Endothelial cell of umbilical vein (primary cell): ENCODE measurements around the gene KRT34. TPM values are rescaled to one million over a fixed set of nuclear protein-coding genes. Genes with fewer than 3 reads are reported as not detected.

Experiments
- BruUV-seq: library from RNA; stranded (reverse); fragments of 400-500 nt; replicated peaks from 2 replicates; lab custom pipeline; 2021; lab: Mats Ljungman, UMichigan
- CTCF ChIA-PET: fragments of 300-600, 350-600 bp; sonication (Branson Sonifier 250); formaldehyde crosslinking; loops from one replicate; lab custom pipeline; 2021; ENCODE audit warnings: antibody characterized with exemption, inconsistent platforms; lab: Charles Lee
- POLR2A ChIA-PET: fragments of 300-600, 350-600 bp; sonication (Branson Sonifier 250); formaldehyde crosslinking; loops from one replicate; lab custom pipeline; 2021; ENCODE audit warnings: antibody characterized with exemption, inconsistent platforms; lab: Charles Lee
- DNase-seq: peaks from one replicate; pipeline ENCODE4 v3.0.0-alpha.2; 2011; ENCODE audit warnings: low read depth, low spot score
- FAIRE-seq: peaks from 2 replicates; lab custom pipeline; 2011; peaks lifted over from hg19 to GRCh38; lab: Jason Lieb, UNC
- H2AFZ ChIP-seq: 2 replicates; pipeline ENCODE4 v1.6.0; 2012; ENCODE audit warnings: low read depth, low read length, control low read depth, inconsistent platforms
- H3K27ac ChIP-seq: 2 replicates; pipeline ENCODE4 v1.5.1; 2011; ENCODE audit warnings: low read depth, mild to moderate bottlenecking, control low read depth, low read length, moderate library complexity; ENCODE audit not compliant: insufficient read depth
- H3K27me3 ChIP-seq, 2 experiments: 2 replicates each; pipeline versions ENCODE4 v1.6.0 to v1.6.1; 2011; ENCODE audit warnings: low read length in 2 of 2, mixed read lengths in 1 of 2; ENCODE audit not compliant: control insufficient read depth in 2 of 2, insufficient read depth in 2 of 2
- H3K36me3 ChIP-seq, 2 experiments: 2 replicates in 1 of 2; 3 replicates in 1 of 2; pipeline ENCODE4 v1.5.1; 2011; ENCODE audit warnings: low read length in 2 of 2, mild to moderate bottlenecking in 1 of 2, moderate library complexity in 1 of 2; ENCODE audit not compliant: control insufficient read depth in 2 of 2, insufficient read depth in 2 of 2; ENCODE audit errors: extremely low read depth in 1 of 2
- H3K4me1 ChIP-seq: 3 replicates; pipeline ENCODE4 v1.5.1; 2011; ENCODE audit warnings: mild to moderate bottlenecking, low read length; ENCODE audit not compliant: control insufficient read depth, insufficient read depth; ENCODE audit errors: extremely low read depth
- H3K4me2 ChIP-seq: 2 replicates; pipeline ENCODE4 v1.6.1; 2011; ENCODE audit warnings: low read length, control low read depth, mixed read lengths; ENCODE audit not compliant: insufficient read depth
- H3K4me3 ChIP-seq, 3 experiments: fragments of 200-600 bp in 1 of 3; sonication (generic), shearing (Covaris generic) in 1 of 3; replicated peaks in 1 of 3; 2 replicates each; pipeline ENCODE4 v1.5.1; 2011 to 2016; ENCODE audit warnings: control low read depth in 3 of 3, low read length in 3 of 3, mild to moderate bottlenecking in 2 of 3, inconsistent platforms in 1 of 3, low read depth in 1 of 3, moderate library complexity in 1 of 3; ENCODE audit not compliant: insufficient read depth in 1 of 3
- H3K79me2 ChIP-seq: 2 replicates; pipeline ENCODE4 v1.6.0; 2012; ENCODE audit warnings: low read length, inconsistent platforms; ENCODE audit not compliant: control insufficient read depth, insufficient read depth
- H3K9ac ChIP-seq: replicated peaks from 2 replicates; pipeline ENCODE3; 2011; ENCODE audit warnings: low read length, control low read depth; ENCODE audit not compliant: insufficient read depth; ENCODE audit errors: extremely low read depth
- H3K9me1 ChIP-seq: replicated peaks from 3 replicates; pipeline ENCODE4 v1.6.0; 2011; ENCODE audit warnings: mild to moderate bottlenecking, low read length; ENCODE audit not compliant: control insufficient read depth, insufficient read depth; ENCODE audit errors: extremely low read depth
- H3K9me3 ChIP-seq: replicated peaks from 2 replicates; pipeline ENCODE4 v1.5.1; 2012; ENCODE audit warnings: low read length, inconsistent platforms; ENCODE audit not compliant: control insufficient read depth, insufficient read depth
- H4K20me1 ChIP-seq: replicated peaks from 2 replicates; pipeline ENCODE3; 2011; ENCODE audit warnings: mild to moderate bottlenecking, low read length; ENCODE audit not compliant: control insufficient read depth, insufficient read depth; ENCODE audit errors: extremely low read depth
- EZH2 ChIP-seq: IDR thresholded peaks from 2 replicates; pipeline ENCODE4 v1.6.1; 2012; ENCODE audit warnings: borderline replicate concordance, low read depth, mild to moderate bottlenecking, moderate library complexity, low read length, inconsistent platforms; ENCODE audit not compliant: severe bottlenecking
- FOS ChIP-seq: IDR thresholded peaks from 2 replicates; pipeline ENCODE4 v1.6.1; 2011; ENCODE audit warnings: mild to moderate bottlenecking, low read length, moderate library complexity, borderline replicate concordance; ENCODE audit not compliant: insufficient read depth
- GATA2 ChIP-seq: IDR thresholded peaks from 2 replicates; pipeline ENCODE4 v1.7.0; 2011; ENCODE audit warnings: low read depth, mild to moderate bottlenecking, moderate library complexity, mixed read lengths, low read length; ENCODE audit not compliant: insufficient read length, insufficient read depth
- JUN ChIP-seq: IDR thresholded peaks from 2 replicates; pipeline ENCODE4 v1.6.1; 2011; ENCODE audit warnings: borderline replicate concordance, low read depth; ENCODE audit not compliant: insufficient read length, insufficient read depth
- MAX ChIP-seq: IDR thresholded peaks from 2 replicates; pipeline ENCODE4 v1.6.1; 2011; ENCODE audit not compliant: insufficient read depth, insufficient read length
- MYC ChIP-seq: IDR thresholded peaks from one replicate; pipeline ENCODE4 v1.6.1; 2011; ENCODE audit warnings: mild to moderate bottlenecking, low read depth, low read length
- POLR2A ChIP-seq: IDR thresholded peaks from 2 replicates; pipeline ENCODE4 v1.6.1; 2012; ENCODE audit warnings: low read depth, mild to moderate bottlenecking, control low read depth, low read length
- POLR2AphosphoS5 ChIP-seq: IDR thresholded peaks from 2 replicates; pipeline ENCODE4 v1.6.1; 2012; ENCODE audit warnings: low read depth, mild to moderate bottlenecking, control low read depth, low read length, moderate library complexity; ENCODE audit not compliant: insufficient read depth
- dilution Hi-C: fragments of 300-500 bp; cut with MboI; formaldehyde crosslinking; loops from one replicate; pipeline ENCODE4 v1.15.0; 2019; ENCODE audit warnings: low sequenced_read_pairs; ENCODE audit not compliant: extremely low pct_ligation_motif_present
- intact Hi-C: fragments of 100-400 bp; cut with micrococcal nuclease; formaldehyde crosslinking; loops from one replicate; pipeline ENCODE4 v1.10.0; 2022
- polyA plus RNA-seq, 4 experiments: library from polyadenylated mRNA; depleted of rRNA in 3 of 4; stranded (reverse) in 3 of 4; unstranded in 1 of 4; fragments of >200 nt; gene quantifications; 2 replicates each; pipeline versions ENCODE4 v1.2.1 to v1.2.3, GENCODE V29; 2011 to 2012; ENCODE audit warnings: missing spikeins in 1 of 4
- total RNA-seq: library from RNA; stranded (reverse); gene quantifications from 2 replicates; pipeline ENCODE4 v1.2.3, GENCODE V29; 2021
- TF ChIP-seq, protein P1 (sequence below), 2 donors: IDR thresholded peaks; 1 replicate in 1 of 2; 2 replicates in 1 of 2; pipeline ENCODE4 v1.5.1; 2011; ENCODE audit warnings: low read length in 2 of 2, mild to moderate bottlenecking in 2 of 2, moderate library complexity in 2 of 2, control low read depth in 1 of 2, inconsistent platforms in 1 of 2, low read depth in 1 of 2; ENCODE audit not compliant: insufficient read depth in 1 of 2; ENCODE audit errors: extremely low read depth in 1 of 2

KRT34 gene
- total and polyA plus RNA-seq, 2 donors (not counting 3 experiments of a cell fraction or from before 2014, with no cell fraction given) = not detected

GRCh38 chr17:41377546-41377945 is 4.6 kb downstream of the KRT34 start:
- intact Hi-C loops = no loop called here
- no peak overlapping the region for H2AFZ ChIP-seq

DNA sequence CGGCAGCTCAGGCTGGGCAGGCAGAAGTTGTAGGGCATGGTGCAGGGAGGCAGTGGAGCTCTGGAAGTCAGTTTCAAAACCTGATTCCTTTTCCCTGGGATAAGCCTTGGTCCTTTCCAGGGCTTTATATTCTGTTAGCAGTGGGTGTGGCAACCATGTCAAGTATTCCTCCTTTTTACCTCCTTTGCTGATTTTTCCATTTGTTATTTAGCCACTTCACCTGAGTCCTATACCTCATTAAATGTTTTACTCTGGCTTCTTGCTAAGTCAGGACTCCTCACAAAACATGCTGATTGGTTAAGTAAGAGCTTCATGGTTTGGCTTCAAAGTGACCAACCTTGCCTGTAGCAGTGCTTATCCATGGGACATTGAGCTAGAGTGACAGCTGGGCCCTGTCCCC is 12.4 kb downstream of the KRT34 start, which contains the start of gene KRT33B:
KRT33B (minus strand) TSS at position 101 of the 400 bp plus-strand sequence; CDS start at position 38, 63 bp downstream.
- Histone ChIP-seq H3K36me3 (no peaks in the 10 kb centered on the region), H3K4me3 (no peak within 1 kb of the TSS), H4K20me1 (no peaks in the 10 kb centered on the region), H3K9me1 (no peaks in the 10 kb centered on the region), H3K4me1 (no peaks in the 10 kb centered on the region), H3K79me2 (no peaks in the 10 kb centered on the region), H3K9ac (no peak within 1 kb of the TSS), H3K27ac (no peak within 1 kb of the TSS), H3K27me3 (no peaks in the 10 kb centered on the region), H3K9me3 (no peaks in the 10 kb centered on the region), H3K4me2 (no peak within 1 kb of the TSS), H2AFZ (no peak within 1 kb of the TSS)
- dilution Hi-C loops = no loop called here
- no peak for FAIRE-seq
- intact Hi-C loops = no loop called here
- no TSS peak for BruUV-seq
- CTCF ChIA-PET = interaction anchor here (1.4 to 1.6 kb wide), 3 partner anchors 12 to 279 kb away, joined by 3 to 4 read pairs (median 3); no protein-coding TSS in a partner anchor
- DNase-seq = no peak
- POLR2A ChIA-PET = no interaction called here
- TF ChIP-seq MAX = no peak
- no peak for TF ChIP-seq GATA2
- TF ChIP-seq EZH2 = no peak
- no peak for TF ChIP-seq POLR2AphosphoS5
- TF ChIP-seq POLR2A = no peak
- no peak for TF ChIP-seq FOS
- TF ChIP-seq JUN = no peak
- TF ChIP-seq, protein P1, sequence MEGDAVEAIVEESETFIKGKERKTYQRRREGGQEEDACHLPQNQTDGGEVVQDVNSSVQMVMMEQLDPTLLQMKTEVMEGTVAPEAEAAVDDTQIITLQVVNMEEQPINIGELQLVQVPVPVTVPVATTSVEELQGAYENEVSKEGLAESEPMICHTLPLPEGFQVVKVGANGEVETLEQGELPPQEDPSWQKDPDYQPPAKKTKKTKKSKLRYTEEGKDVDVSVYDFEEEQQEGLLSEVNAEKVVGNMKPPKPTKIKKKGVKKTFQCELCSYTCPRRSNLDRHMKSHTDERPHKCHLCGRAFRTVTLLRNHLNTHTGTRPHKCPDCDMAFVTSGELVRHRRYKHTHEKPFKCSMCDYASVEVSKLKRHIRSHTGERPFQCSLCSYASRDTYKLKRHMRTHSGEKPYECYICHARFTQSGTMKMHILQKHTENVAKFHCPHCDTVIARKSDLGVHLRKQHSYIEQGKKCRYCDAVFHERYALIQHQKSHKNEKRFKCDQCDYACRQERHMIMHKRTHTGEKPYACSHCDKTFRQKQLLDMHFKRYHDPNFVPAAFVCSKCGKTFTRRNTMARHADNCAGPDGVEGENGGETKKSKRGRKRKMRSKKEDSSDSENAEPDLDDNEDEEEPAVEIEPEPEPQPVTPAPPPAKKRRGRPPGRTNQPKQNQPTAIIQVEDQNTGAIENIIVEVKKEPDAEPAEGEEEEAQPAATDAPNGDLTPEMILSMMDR (IDR thresholded peaks at IDR 0.05; ENCODE audit: extremely low read depth in 1 of 2, insufficient read depth in 1 of 2, low read depth in 1 of 2, low read length in 2 of 2) = no peak
- no peak for TF ChIP-seq MYC

More at GRCh38 chr17:41377546-41377945, 4.6 kb downstream of the KRT34 start:
- H3K27ac ChIP-seq = no peak overlapping the region
- H4K20me1 ChIP-seq = no peaks in the 10 kb centered on the region
- TF ChIP-seq POLR2A (no peak), GATA2 (no peak), JUN (no peak), MAX (no peak), FOS (no peak)
- dilution Hi-C loops = no loop called here
- H3K79me2 ChIP-seq = no peaks in the 10 kb centered on the region
- no peaks in the 10 kb centered on the region for H3K9me3 ChIP-seq
- CTCF ChIA-PET = no interaction called here
- FAIRE-seq (no peak), DNase-seq (peak; percentile 33)
- H3K9me1 ChIP-seq = no peaks in the 10 kb centered on the region
- no peaks in the 10 kb centered on the region for H3K36me3 ChIP-seq
- H3K4me1 ChIP-seq = no peaks in the 10 kb centered on the region
- POLR2A ChIA-PET = no interaction called here
- no peak overlapping the region for H3K9ac ChIP-seq
- no peak overlapping the region for H3K4me2 ChIP-seq
- no peaks in the 10 kb centered on the region for H3K27me3 ChIP-seq
- BruUV-seq = no TSS peak
- no peak overlapping the region for H3K4me3 ChIP-seq
